NCI-H1092 treated with DMSO at 0.1 percent for 48 hours (cell line): ENCODE results near the gene VN1R5.
A peak's percentile ranks its signal among the peaks of the same experiment; 100 is the strongest.
"Not testable (repeated sequence)": the region's sequence is repeated elsewhere in the genome, so short reads cannot be mapped to it uniquely, and the experiment has no call there.

Source experiments
- DNase-seq: peaks from one replicate; lab custom pipeline; 2025; lab: John Stamatoyannopoulos, UW

VN1R5 gene

DNA sequence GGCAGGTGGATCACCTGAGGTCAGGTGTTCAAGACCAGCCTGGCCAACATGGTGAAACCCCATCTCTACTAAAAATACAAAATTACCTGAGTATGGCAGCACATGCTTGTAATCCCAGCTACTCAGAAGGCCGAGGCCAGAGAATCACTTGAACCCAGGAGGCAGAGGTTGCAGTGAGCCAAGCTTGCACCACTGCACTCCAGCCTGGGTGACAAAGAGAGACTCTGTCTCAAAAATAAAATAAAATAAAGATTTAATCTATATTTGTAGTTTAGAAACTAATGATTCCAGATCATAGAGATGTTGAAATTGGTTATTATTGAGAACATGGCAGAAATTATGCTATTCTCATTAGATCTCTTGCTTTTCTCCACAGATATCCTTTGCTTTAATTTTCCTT lies at the start of gene VN1R5:
TSS of gene VN1R5 (plus strand) at position 301 of the 400 bp plus-strand sequence.
- not testable (repeated sequence) for DNase-seq

DNA sequence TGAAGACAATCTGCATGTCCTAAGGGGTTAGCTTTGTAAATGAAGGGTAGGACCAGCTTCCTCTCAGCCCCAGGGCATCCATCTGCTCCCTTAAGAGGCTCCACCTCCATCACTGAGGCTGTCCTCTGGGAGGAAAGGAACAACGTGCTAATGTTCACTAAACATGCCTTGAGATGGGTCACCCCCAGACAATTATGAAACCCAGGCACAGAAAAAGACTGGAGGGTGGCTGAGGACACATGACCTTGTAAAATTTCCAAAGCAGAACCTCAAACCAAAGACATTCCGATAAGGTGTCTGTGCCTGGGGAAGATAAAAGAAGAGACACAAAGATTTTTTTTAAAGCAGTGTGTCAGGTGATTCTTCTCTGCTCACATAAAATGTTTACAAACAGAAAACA lies 46.5 kb upstream of the VN1R5 start:
- no peak for DNase-seq

DNA sequence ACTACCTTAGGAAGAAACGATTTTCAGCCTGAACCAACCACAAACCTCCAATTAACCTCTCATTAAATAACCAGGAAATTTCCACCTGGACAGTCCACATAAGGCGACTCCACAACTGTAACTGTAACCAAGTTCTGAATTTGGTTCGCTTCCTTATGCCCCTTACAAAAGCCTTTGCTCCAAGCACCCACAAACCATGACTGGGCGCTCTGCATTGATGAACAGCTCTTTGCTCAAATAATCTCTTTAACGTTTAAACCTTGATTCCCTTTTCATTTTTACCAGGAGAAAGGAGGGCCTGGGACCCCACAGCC lies 45.9 kb upstream of the VN1R5 start:
- no peak for DNase-seq

DNA sequence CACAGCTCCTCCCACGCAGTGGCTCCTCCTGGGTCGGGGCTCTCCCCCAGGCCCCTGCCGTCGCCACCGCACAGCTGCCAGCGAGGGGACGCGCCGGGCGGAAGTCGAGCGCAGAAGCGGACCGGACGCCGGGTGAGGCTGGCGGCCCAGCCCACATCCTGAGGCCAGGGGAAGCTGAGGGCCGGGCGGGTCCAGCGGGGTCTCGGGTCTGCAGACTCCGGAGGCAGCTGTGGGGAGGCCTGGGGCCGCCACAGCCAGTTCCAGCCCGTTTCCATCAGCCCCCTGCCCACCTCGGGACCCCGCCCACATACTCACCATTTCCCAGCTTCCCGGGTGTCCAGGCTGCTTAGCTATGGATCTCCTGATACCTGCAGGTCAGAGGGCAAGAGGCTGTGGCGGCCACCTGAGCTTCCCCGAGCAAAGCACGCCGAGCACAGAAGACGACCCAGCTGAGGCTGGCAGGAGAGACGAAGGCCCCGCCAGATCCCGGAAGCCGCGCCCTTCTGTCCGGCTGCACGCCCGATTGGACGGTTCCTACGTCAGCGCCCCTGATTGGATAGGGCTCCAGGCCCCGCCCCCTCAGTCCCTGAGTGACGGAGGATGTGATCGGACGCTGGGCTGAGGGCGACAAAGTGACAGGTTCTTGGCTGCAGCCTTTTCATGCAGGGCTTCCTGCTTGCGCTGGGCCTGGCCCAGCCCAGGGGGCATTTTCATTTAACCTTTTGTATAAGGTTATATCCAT lies 45.3 kb upstream of the VN1R5 start:
- peak; percentile 97 for DNase-seq

DNA sequence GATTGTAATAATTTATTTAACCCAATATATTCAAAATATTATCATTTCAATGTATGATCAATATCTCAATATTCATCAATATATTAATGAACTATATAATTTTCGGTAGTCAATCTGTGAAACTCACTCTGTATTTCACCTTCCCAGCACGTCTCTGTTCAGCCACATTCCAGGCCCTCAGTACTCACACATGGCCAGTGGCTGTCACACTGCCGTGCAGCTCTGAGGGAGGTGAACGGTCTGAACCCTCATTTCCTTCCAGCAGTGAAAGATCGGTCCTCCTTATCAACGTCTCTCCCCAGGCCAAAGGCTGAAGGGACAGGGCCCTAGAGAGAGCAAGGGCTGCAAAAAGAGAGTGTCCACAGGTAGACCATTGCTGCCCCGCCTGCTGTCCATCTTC lies 44.5 kb upstream of the VN1R5 start:
- DNase-seq: no peak

- no peak for DNase-seq
These were observed 43.9 kb upstream of the VN1R5 start for GRCh38 chr1:247212012-247212411.

GRCh38 chr1:247212627-247213617 lies 43.0 kb upstream of the VN1R5 start:
- no peak for DNase-seq

GRCh38 chr1:247216261-247216660 lies 39.6 kb upstream of the VN1R5 start:
- DNase-seq: no peak

GRCh38 chr1:247218121-247218651 lies 37.7 kb upstream of the VN1R5 start:
- DNase-seq: no peak

- not testable (repeated sequence) for DNase-seq
These were observed 35.6 kb upstream of the VN1R5 start for GRCh38 chr1:247220280-247220679.

GRCh38 chr1:247222840-247223239 lies 33.0 kb upstream of the VN1R5 start:
- DNase-seq: no peak

GRCh38 chr1:247224822-247225221 lies 31.1 kb upstream of the VN1R5 start:
- DNase-seq: no peak

DNA sequence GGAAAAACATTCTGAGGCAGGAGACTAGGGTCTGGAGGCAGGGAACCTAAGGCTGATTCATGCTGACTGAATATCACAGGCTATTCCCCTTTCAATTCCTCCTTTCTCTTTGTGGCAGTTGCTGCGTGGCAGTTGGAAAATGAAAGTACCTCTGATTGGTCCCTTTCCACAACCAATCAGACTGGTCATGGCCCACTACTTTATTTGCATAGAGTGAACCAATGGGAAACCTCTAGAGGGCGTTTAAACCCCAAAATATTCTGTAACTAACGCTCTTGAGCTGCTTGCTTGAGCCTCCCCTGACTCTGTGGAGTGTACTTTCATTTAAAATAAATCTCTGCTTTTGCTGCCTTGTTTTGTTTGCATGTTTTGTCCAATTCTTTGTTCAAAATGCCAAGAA lies 27.7 kb upstream of the VN1R5 start:
- peak; percentile 9 for DNase-seq

DNA sequence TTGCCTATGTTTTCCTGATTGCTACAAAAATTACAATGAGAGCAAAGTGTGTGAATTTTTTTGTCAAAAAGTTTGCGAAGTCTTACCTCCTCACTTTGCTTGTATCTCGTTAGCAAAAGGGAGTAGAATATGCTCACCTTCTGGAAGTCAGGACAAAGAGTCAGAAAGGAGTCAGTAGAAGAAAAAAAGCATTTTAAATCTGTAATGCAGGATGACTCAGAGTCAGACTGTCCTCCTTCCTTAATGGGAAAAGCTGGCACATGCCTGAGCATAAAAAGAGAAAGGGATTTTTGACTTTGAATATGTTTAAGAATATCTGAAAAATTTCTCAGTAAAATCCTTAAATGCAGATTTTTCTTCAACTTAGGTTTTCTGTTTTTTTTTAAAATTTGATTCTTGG lies 14.2 kb upstream of the VN1R5 start:
- no peak for DNase-seq

GRCh38 chr1:247243524-247244137 lies 12.2 kb upstream of the VN1R5 start:
- DNase-seq: no peak

DNA sequence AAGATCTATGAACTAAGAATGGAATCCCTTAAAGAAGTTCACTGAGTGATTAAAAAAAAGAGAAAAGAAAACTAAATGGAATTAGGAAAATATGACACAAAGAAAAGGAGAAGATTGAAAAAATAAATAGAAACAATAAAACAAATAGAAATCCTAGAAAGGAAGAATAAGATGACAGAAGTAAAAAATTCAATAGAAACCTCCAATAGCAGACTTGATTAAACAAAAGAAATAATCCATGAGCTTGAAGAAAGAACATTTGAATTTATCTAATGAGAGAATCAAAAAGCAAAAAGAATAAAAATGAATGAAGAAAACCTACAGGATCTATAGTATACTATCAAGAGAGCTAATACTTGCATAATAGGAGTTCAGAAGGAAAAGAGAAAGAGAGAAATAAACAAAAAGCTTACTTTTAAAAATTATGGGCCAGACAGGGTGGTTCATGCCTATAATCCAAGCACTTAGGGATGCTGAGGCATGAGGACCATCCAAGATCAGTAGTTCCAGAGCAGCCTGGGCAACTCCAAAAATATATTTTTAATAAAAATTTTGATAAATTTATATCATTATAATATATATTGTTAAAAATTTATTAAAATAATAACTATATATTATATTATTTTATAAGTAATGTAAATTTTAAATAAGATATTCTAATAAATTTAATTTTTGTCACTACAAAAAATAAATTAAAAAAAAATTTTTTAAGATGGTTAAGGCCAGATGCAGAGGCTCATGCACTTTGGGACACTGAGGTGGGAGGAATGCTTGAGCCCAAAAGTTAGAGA lies 9.4 kb upstream of the VN1R5 start:
- no peak for DNase-seq

GRCh38 chr1:247247568-247247967 lies 8.3 kb upstream of the VN1R5 start:
- no peak for DNase-seq

- DNase-seq: no peak
These were observed 10.2 kb downstream of the VN1R5 start for GRCh38 chr1:247266053-247266452.

- DNase-seq: no peak
These were observed 12.6 kb downstream of the VN1R5 start for GRCh38 chr1:247268390-247269045.

DNA sequence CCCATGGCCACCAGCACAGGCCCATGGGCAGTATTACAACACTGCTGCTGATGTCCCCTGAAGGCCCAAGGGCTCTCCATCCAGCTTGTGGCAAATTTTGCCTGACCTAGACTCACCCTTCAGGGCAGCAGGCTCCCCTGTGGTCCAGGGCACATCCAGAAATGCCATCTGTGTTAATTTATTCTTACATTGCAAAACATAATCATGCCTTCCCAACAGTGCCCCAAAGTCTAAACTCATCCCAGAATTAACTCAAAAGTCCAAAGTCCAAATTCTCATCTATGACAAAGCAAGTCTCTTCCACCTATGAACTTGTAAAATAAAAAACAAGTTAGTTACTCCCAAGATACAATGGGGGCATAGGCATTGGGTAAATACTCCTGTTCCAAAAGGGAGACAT lies 13.3 kb downstream of the VN1R5 start:
- no peak for DNase-seq

GRCh38 chr1:247270003-247270402 lies 14.1 kb downstream of the VN1R5 start:
- DNase-seq: no peak
